Measurements from ENCODE around the gene TOR1A.

- TF ChIP-seq POLR2A (IDR thresholded peaks at IDR 0.05; ENCODE audit: low read depth), result no peak
- no peak for TF ChIP-seq CTCF (IDR thresholded peaks at IDR 0.05)
- TF ChIP-seq EP300 (IDR thresholded peaks at IDR 0.05), result no peak
- TF ChIP-seq POLR2AphosphoS5 (IDR thresholded peaks at IDR 0.05), result no peak
Observed at GRCh38 chr9:129858167-129858962, 34.4 kb upstream of the TOR1A start.
